A549 (cell line): ENCODE data around the gene WFDC11. TPM values are rescaled to one million over a fixed set of nuclear protein-coding genes. Genes with fewer than 3 reads are reported as not detected.

Source experiments
- ATAC-seq, 2 experiments: fragments of 200-7000 bp in 1 of 2; fragments of >200 bp in 1 of 2; cut with Nextera tagmentation in 1 of 2; cut with Tn5 transposase in 1 of 2; 3 replicates each; pipeline versions ENCODE4 v1.8.0 to v1.9.1; 2018 to 2020; ENCODE audit warnings: mild to moderate bottlenecking in 1 of 2, moderate library complexity in 1 of 2
- CTCF ChIA-PET: fragments of 300-600 bp; sonication (Branson Sonifier 250); formaldehyde crosslinking; extraction: SDS; loops from one replicate; lab custom pipeline; 2021; ENCODE audit warnings: antibody characterized with exemption, inconsistent platforms; lab: Yijun Ruan, JAX
- POLR2A ChIA-PET: fragments of 350-600 bp; formaldehyde crosslinking; extraction: SDS; loops from one replicate; lab custom pipeline; 2021; ENCODE audit warnings: antibody characterized with exemption, inconsistent platforms; lab: Yijun Ruan, JAX
- DNase-seq, 2 experiments: peaks; one replicate each; pipeline versions ENCODE4 v3.0.0 to v3.0.0-alpha.2; 2011 to 2016; ENCODE audit warnings: low read depth in 1 of 2, low spot score in 1 of 2
- FAIRE-seq: peaks from 2 replicates; lab custom pipeline; 2011; peaks lifted over from hg19 to GRCh38; lab: Jason Lieb, UNC
- H3K27ac ChIP-seq, 2 experiments: fragments of >200 bp; sonication (Bioruptor Twin); formaldehyde crosslinking; 3 replicates each; pipeline ENCODE4 v1.5.1; 2016 to 2017
- H3K4me1 ChIP-seq: fragments of >200 bp; sonication (Bioruptor Twin); formaldehyde crosslinking; 3 replicates; pipeline ENCODE4 v1.6.1; 2016
- H3K4me2 ChIP-seq: fragments of >200 bp; sonication (Bioruptor Twin); formaldehyde crosslinking; 3 replicates; pipeline ENCODE4 v1.6.1; 2016
- H3K4me3 ChIP-seq: fragments of >200 bp; sonication (Bioruptor Twin); formaldehyde crosslinking; 3 replicates; pipeline ENCODE4 v1.5.1; 2016
- H3K9me3 ChIP-seq: fragments of >200 bp; sonication (Bioruptor Twin); formaldehyde crosslinking; 3 replicates; pipeline ENCODE4 v1.6.1; 2016
- BCL3 ChIP-seq: fragments of >200 bp; sonication (Bioruptor Twin); formaldehyde crosslinking; IDR thresholded peaks from 3 replicates; pipeline ENCODE4 v1.6.1; 2016
- BHLHE40 ChIP-seq: IDR thresholded peaks from 2 replicates; pipeline ENCODE4 v1.6.1; 2012; ENCODE audit warnings: low read depth, low read length, inconsistent platforms
- CBX2 ChIP-seq: fragments of 200-600 bp; sonication (generic); IDR thresholded peaks from 2 replicates; pipeline ENCODE4 v1.6.1; 2016; ENCODE audit warnings: low read depth, mild to moderate bottlenecking, borderline replicate concordance
- CBX8 ChIP-seq: fragments of 200-600 bp; sonication (generic); IDR thresholded peaks from 2 replicates; pipeline ENCODE4 v1.6.1; 2016
- CHD2 ChIP-seq: fragments of 150-350 bp; IDR thresholded peaks from 2 replicates; pipeline ENCODE4 v1.6.1; 2014; ENCODE audit warnings: low read length; ENCODE audit not compliant: partially characterized antibody
- CTCF ChIP-seq: fragments of >200 bp; sonication (Bioruptor Twin); formaldehyde crosslinking; IDR thresholded peaks from 3 replicates; pipeline ENCODE4 v1.5.1; 2016
- EHF ChIP-seq: fragments of 250-450 bp; sonication (Bioruptor Pico); IDR thresholded peaks from 2 replicates; pipeline ENCODE4 v1.5.0; 2020; ENCODE audit warnings: mild to moderate bottlenecking
- EP300 ChIP-seq, 2 experiments: fragments of >200 bp; sonication (Bioruptor Twin); formaldehyde crosslinking; IDR thresholded peaks; 2 replicates in 1 of 2; 3 replicates in 1 of 2; pipeline ENCODE4 v1.6.1; 2016 to 2017
- ESRRA ChIP-seq: fragments of 150-350 bp; IDR thresholded peaks from 2 replicates; pipeline ENCODE4 v1.6.1; 2014; ENCODE audit warnings: mild to moderate bottlenecking, low read length, borderline replicate concordance
- FOSL2 ChIP-seq, 2 experiments: fragments of 450-650 bp in 1 of 2; fragments of >200 bp in 1 of 2; sonication (Bioruptor Twin) in 1 of 2; formaldehyde crosslinking; IDR thresholded peaks; 2 replicates each; pipeline versions ENCODE4 v1.5.0 to v1.6.1; 2016 to 2020; ENCODE audit warnings: mild to moderate bottlenecking in 1 of 2, moderate library complexity in 1 of 2
- HDAC2 ChIP-seq: fragments of 200-600 bp; sonication (generic); IDR thresholded peaks from 2 replicates; pipeline ENCODE4 v1.6.1; 2016
- HEYL ChIP-seq: fragments of 250-450 bp; sonication (Bioruptor Pico); IDR thresholded peaks from 2 replicates; pipeline ENCODE4 v1.8.0; 2021; ENCODE audit warnings: mild to moderate bottlenecking, moderate library complexity
- HMGXB4 ChIP-seq: fragments of 250-450 bp; sonication (Bioruptor Pico); IDR thresholded peaks from 2 replicates; pipeline ENCODE4 v1.5.0; 2021; ENCODE audit warnings: mild to moderate bottlenecking, moderate library complexity, borderline replicate concordance
- HOXA7 ChIP-seq: fragments of 250-450 bp; sonication (Bioruptor Pico); IDR thresholded peaks from 2 replicates; pipeline ENCODE4 v1.5.0; 2020; ENCODE audit warnings: mild to moderate bottlenecking, moderate library complexity
- HOXB13 ChIP-seq: fragments of 250-450 bp; sonication (Bioruptor Pico); IDR thresholded peaks from 2 replicates; pipeline ENCODE4 v1.5.0; 2020; ENCODE audit warnings: low read depth, mild to moderate bottlenecking, moderate library complexity
- HOXB5 ChIP-seq: fragments of 250-450 bp; sonication (Bioruptor Pico); IDR thresholded peaks from 2 replicates; pipeline ENCODE4 v1.5.0; 2020; ENCODE audit warnings: mild to moderate bottlenecking, moderate library complexity
- KDM1A ChIP-seq: fragments of 200-600 bp; sonication (generic); IDR thresholded peaks from 2 replicates; pipeline ENCODE4 v1.6.1; 2016; ENCODE audit warnings: low read depth, mild to moderate bottlenecking
- MAFK ChIP-seq: fragments of 450-650 bp; IDR thresholded peaks from 2 replicates; pipeline ENCODE4 v1.6.1; 2014; ENCODE audit not compliant: partially characterized antibody
- NFE2L2 ChIP-seq: fragments of 150-350 bp; conservative IDR thresholded peaks from 2 replicates; pipeline ENCODE4 v1.6.1; 2014; ENCODE audit warnings: low read length
- NPAS2 ChIP-seq: fragments of 250-450 bp; sonication (Bioruptor Pico); IDR thresholded peaks from 2 replicates; pipeline ENCODE4 v1.8.0; 2022; ENCODE audit warnings: mild to moderate bottlenecking, moderate library complexity, borderline replicate concordance
- NR3C1 ChIP-seq: fragments of >200 bp; sonication (Bioruptor Twin); formaldehyde crosslinking; IDR thresholded peaks from 3 replicates; pipeline ENCODE4 v1.6.1; 2017
- PBX3 ChIP-seq: IDR thresholded peaks from 2 replicates; pipeline ENCODE4 v1.6.1; 2012
- PHF8 ChIP-seq: fragments of 200-600 bp; sonication (generic); IDR thresholded peaks from 2 replicates; pipeline ENCODE4 v1.6.1; 2016; ENCODE audit warnings: low read depth, mild to moderate bottlenecking, antibody characterized with exemption, moderate library complexity, borderline replicate concordance
- RAD21 ChIP-seq, 2 experiments: fragments of >200 bp in 1 of 2; sonication (Bioruptor Twin) in 1 of 2; formaldehyde crosslinking in 1 of 2; IDR thresholded peaks in 1 of 2; conservative IDR thresholded peaks in 1 of 2; 2 replicates in 1 of 2; 3 replicates in 1 of 2; pipeline ENCODE4 v1.6.1; 2012 to 2018; ENCODE audit warnings: inconsistent platforms in 1 of 2
- REST ChIP-seq: fragments of 200-600 bp; sonication (generic); IDR thresholded peaks from 2 replicates; pipeline ENCODE4 v1.6.1; 2016; ENCODE audit warnings: antibody characterized with exemption, mild to moderate bottlenecking, moderate library complexity
- RFX5 ChIP-seq: fragments of 450-650 bp; IDR thresholded peaks from 2 replicates; pipeline ENCODE4 v1.7.1; 2014; ENCODE audit warnings: antibody characterized with exemption, mild to moderate bottlenecking, moderate library complexity
- SMC3 ChIP-seq: fragments of >200 bp; sonication (Bioruptor Twin); formaldehyde crosslinking; IDR thresholded peaks from 3 replicates; pipeline ENCODE4 v1.6.1; 2018; ENCODE audit warnings: inconsistent platforms
- SREBF2 ChIP-seq: fragments of 450-650 bp; IDR thresholded peaks from 2 replicates; pipeline ENCODE4 v1.6.1; 2014; ENCODE audit warnings: mild to moderate bottlenecking, moderate library complexity
- TFCP2L1 ChIP-seq: fragments of 250-450 bp; sonication (Bioruptor Pico); IDR thresholded peaks from 2 replicates; pipeline ENCODE4 v1.5.0; 2021; ENCODE audit warnings: mild to moderate bottlenecking
- ZSCAN20 ChIP-seq: fragments of 250-450 bp; sonication (Bioruptor Pico); IDR thresholded peaks from 2 replicates; pipeline ENCODE4 v1.8.0; 2022; ENCODE audit warnings: mild to moderate bottlenecking, moderate library complexity
- WGBS: methylation state at CpG from one replicate; pipeline ENCODE4 v1.1.6; 2017; ENCODE audit errors: missing lambda C conversion rate; 5-methylcytosine and 5-hydroxymethylcytosine counted together
- polyA plus RNA-seq, 4 experiments: library from polyadenylated mRNA; depleted of rRNA in 3 of 4; stranded (reverse); fragments of >200 nt; fragmentation: RNase III in 1 of 4; extraction: RNeasy Plus Mini Kit Qiagen cat#74134 plus additional on column Dnase treatment in 1 of 4; gene quantifications; 2 replicates in 3 of 4; 3 replicates in 1 of 4; pipeline ENCODE4 v1.2.3, GENCODE V29; 2011 to 2017

The WFDC11 gene
- polyA plus RNA-seq, 2 of the 4 experiments (the other 2 are of a cell fraction): not detected

- Histone ChIP-seq H3K4me1 (no peaks in the 10 kb centered on the region), H3K27ac (no peak within 1 kb of the TSS), H3K4me2 (no peak within 1 kb of the TSS), H3K9me3 (no peaks in the 10 kb centered on the region), H3K4me3 (no peak within 1 kb of the TSS)
- no peak for ATAC-seq
- WGBS: 7% methylated on average over 4 of the region's 4 CpGs
- FAIRE-seq: no peak
- no peak for DNase-seq
- TF ChIP-seq BCL3 (no peak), MAFK (no peak), RAD21 (conservative IDR thresholded peaks at IDR 0.05 in 1 of 2, IDR thresholded peaks at IDR 0.05 in 1 of 2) (no peak), BHLHE40 (no peak), HDAC2 (no peak), REST (no peak), HEYL (CRISPR knock-in tag) (no peak), ESRRA (no peak), KDM1A (no peak), CTCF (no peak), HOXB13 (CRISPR knock-in tag) (no peak), CBX2 (no peak), HOXB5 (CRISPR knock-in tag) (no peak), SMC3 (no peak), EHF (CRISPR knock-in tag) (no peak), ZSCAN20 (no peak), CBX8 (no peak), TFCP2L1 (no peak), FOSL2 (IDR thresholded peaks at IDR 0.05) (no peak), FOSL2 (CRISPR knock-in tag; IDR thresholded peaks at IDR 0.05) (no peak), NR3C1 (no peak)
- ChIA-PET POLR2A (no interaction called here), CTCF (interaction anchor here (1.0 to 3.6 kb wide), 2 partner anchors 12 to 20 kb away, joined by 3 to 15 read pairs; no protein-coding TSS in a partner anchor)
These were observed 38.9 kb downstream of the WFDC11 start, which contains the start of gene WFDC9 for GRCh38 chr20:45631184-45631583. WFDC9 (minus strand) TSS chr20:45631284; CDS start chr20:45610181, 21,103 bp downstream.

- H3K4me3 ChIP-seq: no peak overlapping the region
- DNase-seq: no peak
- no peak overlapping the region for H3K27ac ChIP-seq
- CTCF ChIA-PET: interaction anchor here (1.0 to 3.6 kb wide), 5 partner anchors 12 to 191 kb away, joined by 3 to 20 read pairs (median 4); no protein-coding TSS in a partner anchor
- H3K4me1 ChIP-seq: no peaks in the 10 kb centered on the region
- POLR2A ChIA-PET: interaction anchor here (0.5 kb wide), 1 partner anchor 301 kb away, joined by 4 read pairs; no protein-coding TSS in a partner anchor
- ATAC-seq: no peak
- no peaks in the 10 kb centered on the region for H3K9me3 ChIP-seq
- no peak for FAIRE-seq
- H3K4me2 ChIP-seq: no peak overlapping the region
- TF ChIP-seq NFE2L2 (no peak), EP300 (IDR thresholded peaks at IDR 0.05) (no peak), SREBF2 (no peak), RFX5 (no peak), HMGXB4 (CRISPR knock-in tag) (no peak), CBX2 (no peak), PHF8 (no peak), NPAS2 (CRISPR knock-in tag) (no peak), EHF (CRISPR knock-in tag) (no peak), PBX3 (no peak), CHD2 (no peak), HOXA7 (CRISPR knock-in tag) (no peak), ESRRA (no peak), TFCP2L1 (no peak)
These were observed 39.7 kb downstream of the WFDC11 start for GRCh38 chr20:45630371-45630770.
